GM18499 (cell line): Measurements from ENCODE around the gene NR1D2.
A peak's percentile ranks its signal among the peaks of the same experiment; 100 is the strongest.
"Not testable (repeated sequence)": the region's sequence is repeated elsewhere in the genome, so short reads cannot be mapped to it uniquely, and the experiment has no call there.

Experiments
- ATAC-seq: cut with Tn5 transposase; IDR thresholded peaks from one replicate; pipeline ENCODE4 v1.9.1; 2021; ENCODE audit warnings: moderate number of reproducible peaks; ENCODE audit not compliant: insufficient read depth, unreplicated experiment

The NR1D2 gene

GRCh38 chr3:23944861-23945662 lies at the start of gene NR1D2:
TSS of gene NR1D2 (plus strand) at chr3:23945286. CDS start at chr3:23945579, 293 bp downstream.
- peak; percentile 14 for ATAC-seq

GRCh38 chr3:23900744-23901143 lies 44.3 kb upstream of the NR1D2 start:
- no peak for ATAC-seq

- no peak for ATAC-seq
Measured at GRCh38 chr3:23904545-23904944, 40.5 kb upstream of the NR1D2 start.

- ATAC-seq = no peak
Measured at GRCh38 chr3:23909341-23909740, 35.7 kb upstream of the NR1D2 start.

GRCh38 chr3:23911397-23911796 lies 33.7 kb upstream of the NR1D2 start:
- ATAC-seq = no peak

GRCh38 chr3:23912335-23912734 lies 32.8 kb upstream of the NR1D2 start:
- ATAC-seq = not testable (repeated sequence)

- ATAC-seq = no peak
Measured at GRCh38 chr3:23913182-23913581, 31.9 kb upstream of the NR1D2 start.

GRCh38 chr3:23913873-23914743 lies 31.0 kb upstream of the NR1D2 start:
- ATAC-seq = no peak

- ATAC-seq = no peak
Measured at GRCh38 chr3:23915537-23916108, 29.5 kb upstream of the NR1D2 start.

- ATAC-seq = peak; percentile 36
Measured at GRCh38 chr3:23916152-23916885, 28.8 kb upstream of the NR1D2 start.

GRCh38 chr3:23916886-23917678 lies 28.0 kb upstream of the NR1D2 start, which contains the start of the genes NKIRAS1 and RPL15:
TSS of gene NKIRAS1 (minus strand) at chr3:23916990. CDS start at chr3:23910904, 6,086 bp downstream.
TSS of gene RPL15 (plus strand) at chr3:23917132. CDS start at chr3:23917860, 728 bp downstream.
- ATAC-seq = peak; percentile 88

GRCh38 chr3:23917679-23918303 lies 27.3 kb upstream of the NR1D2 start:
- ATAC-seq = not testable (repeated sequence)

- ATAC-seq = not testable (repeated sequence)
Measured at GRCh38 chr3:23918331-23918730, 26.8 kb upstream of the NR1D2 start.

GRCh38 chr3:23919628-23920027 lies 25.5 kb upstream of the NR1D2 start:
- ATAC-seq = no peak

GRCh38 chr3:23920151-23920655 lies 24.9 kb upstream of the NR1D2 start:
- no peak for ATAC-seq

GRCh38 chr3:23921052-23921511 lies 24.0 kb upstream of the NR1D2 start:
- ATAC-seq = no peak

GRCh38 chr3:23923786-23924185 lies 21.3 kb upstream of the NR1D2 start:
- no peak for ATAC-seq

- no peak for ATAC-seq
Measured at GRCh38 chr3:23926246-23926645, 18.8 kb upstream of the NR1D2 start.
